ENCODE results near the gene TGFBR2.

DNA sequence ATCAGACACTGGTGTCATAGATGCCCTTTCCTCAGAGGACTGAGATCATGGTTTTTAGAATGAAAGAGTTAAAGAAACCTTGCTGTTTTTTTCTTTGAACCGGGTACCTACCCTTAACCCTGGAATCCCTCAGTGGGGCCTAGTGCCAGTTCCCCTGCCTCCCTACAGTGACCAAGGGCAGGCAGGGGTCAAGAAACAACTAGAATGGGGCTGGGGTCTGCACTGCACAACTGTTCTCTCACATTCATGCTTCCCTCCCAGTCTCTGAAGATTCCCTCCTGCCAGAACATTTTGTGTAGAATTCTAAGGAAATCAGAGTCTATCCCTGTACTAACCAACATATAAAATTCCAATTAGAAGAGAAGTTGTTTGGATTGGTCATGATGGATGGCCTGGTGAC is 47.9 kb downstream of the TGFBR2 start:
- no peak for TF ChIP-seq CTCF (conservative IDR thresholded peaks at IDR 0.05; ENCODE audit: low read depth in 2 of 2)
- TF ChIP-seq EZH2 (IDR thresholded peaks at IDR 0.05; ENCODE audit: low read depth, unreplicated experiment), result no peak
- no peak for TF ChIP-seq POLR2AphosphoS5 (IDR thresholded peaks at IDR 0.05; ENCODE audit: low read depth)
- no peak for TF ChIP-seq EZH2phosphoT487 (IDR thresholded peaks at IDR 0.05; ENCODE audit: unreplicated experiment)
- TF ChIP-seq ZNF114 (CRISPR knock-in tag; IDR thresholded peaks at IDR 0.05), result no peak
- TF ChIP-seq, protein P1, sequence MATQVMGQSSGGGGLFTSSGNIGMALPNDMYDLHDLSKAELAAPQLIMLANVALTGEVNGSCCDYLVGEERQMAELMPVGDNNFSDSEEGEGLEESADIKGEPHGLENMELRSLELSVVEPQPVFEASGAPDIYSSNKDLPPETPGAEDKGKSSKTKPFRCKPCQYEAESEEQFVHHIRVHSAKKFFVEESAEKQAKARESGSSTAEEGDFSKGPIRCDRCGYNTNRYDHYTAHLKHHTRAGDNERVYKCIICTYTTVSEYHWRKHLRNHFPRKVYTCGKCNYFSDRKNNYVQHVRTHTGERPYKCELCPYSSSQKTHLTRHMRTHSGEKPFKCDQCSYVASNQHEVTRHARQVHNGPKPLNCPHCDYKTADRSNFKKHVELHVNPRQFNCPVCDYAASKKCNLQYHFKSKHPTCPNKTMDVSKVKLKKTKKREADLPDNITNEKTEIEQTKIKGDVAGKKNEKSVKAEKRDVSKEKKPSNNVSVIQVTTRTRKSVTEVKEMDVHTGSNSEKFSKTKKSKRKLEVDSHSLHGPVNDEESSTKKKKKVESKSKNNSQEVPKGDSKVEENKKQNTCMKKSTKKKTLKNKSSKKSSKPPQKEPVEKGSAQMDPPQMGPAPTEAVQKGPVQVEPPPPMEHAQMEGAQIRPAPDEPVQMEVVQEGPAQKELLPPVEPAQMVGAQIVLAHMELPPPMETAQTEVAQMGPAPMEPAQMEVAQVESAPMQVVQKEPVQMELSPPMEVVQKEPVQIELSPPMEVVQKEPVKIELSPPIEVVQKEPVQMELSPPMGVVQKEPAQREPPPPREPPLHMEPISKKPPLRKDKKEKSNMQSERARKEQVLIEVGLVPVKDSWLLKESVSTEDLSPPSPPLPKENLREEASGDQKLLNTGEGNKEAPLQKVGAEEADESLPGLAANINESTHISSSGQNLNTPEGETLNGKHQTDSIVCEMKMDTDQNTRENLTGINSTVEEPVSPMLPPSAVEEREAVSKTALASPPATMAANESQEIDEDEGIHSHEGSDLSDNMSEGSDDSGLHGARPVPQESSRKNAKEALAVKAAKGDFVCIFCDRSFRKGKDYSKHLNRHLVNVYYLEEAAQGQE (IDR thresholded peaks at IDR 0.05; ENCODE audit: unreplicated experiment), result no peak
- no peak for TF ChIP-seq JUNB (IDR thresholded peaks at IDR 0.05; ENCODE audit: unreplicated experiment)
- no peak for TF ChIP-seq STAT1 (IDR thresholded peaks at IDR 0.05; ENCODE audit: unreplicated experiment)
- no peak for TF ChIP-seq CREB1 (CRISPR knock-in tag; IDR thresholded peaks at IDR 0.05; ENCODE audit: low read depth)
- TF ChIP-seq, protein P2, sequence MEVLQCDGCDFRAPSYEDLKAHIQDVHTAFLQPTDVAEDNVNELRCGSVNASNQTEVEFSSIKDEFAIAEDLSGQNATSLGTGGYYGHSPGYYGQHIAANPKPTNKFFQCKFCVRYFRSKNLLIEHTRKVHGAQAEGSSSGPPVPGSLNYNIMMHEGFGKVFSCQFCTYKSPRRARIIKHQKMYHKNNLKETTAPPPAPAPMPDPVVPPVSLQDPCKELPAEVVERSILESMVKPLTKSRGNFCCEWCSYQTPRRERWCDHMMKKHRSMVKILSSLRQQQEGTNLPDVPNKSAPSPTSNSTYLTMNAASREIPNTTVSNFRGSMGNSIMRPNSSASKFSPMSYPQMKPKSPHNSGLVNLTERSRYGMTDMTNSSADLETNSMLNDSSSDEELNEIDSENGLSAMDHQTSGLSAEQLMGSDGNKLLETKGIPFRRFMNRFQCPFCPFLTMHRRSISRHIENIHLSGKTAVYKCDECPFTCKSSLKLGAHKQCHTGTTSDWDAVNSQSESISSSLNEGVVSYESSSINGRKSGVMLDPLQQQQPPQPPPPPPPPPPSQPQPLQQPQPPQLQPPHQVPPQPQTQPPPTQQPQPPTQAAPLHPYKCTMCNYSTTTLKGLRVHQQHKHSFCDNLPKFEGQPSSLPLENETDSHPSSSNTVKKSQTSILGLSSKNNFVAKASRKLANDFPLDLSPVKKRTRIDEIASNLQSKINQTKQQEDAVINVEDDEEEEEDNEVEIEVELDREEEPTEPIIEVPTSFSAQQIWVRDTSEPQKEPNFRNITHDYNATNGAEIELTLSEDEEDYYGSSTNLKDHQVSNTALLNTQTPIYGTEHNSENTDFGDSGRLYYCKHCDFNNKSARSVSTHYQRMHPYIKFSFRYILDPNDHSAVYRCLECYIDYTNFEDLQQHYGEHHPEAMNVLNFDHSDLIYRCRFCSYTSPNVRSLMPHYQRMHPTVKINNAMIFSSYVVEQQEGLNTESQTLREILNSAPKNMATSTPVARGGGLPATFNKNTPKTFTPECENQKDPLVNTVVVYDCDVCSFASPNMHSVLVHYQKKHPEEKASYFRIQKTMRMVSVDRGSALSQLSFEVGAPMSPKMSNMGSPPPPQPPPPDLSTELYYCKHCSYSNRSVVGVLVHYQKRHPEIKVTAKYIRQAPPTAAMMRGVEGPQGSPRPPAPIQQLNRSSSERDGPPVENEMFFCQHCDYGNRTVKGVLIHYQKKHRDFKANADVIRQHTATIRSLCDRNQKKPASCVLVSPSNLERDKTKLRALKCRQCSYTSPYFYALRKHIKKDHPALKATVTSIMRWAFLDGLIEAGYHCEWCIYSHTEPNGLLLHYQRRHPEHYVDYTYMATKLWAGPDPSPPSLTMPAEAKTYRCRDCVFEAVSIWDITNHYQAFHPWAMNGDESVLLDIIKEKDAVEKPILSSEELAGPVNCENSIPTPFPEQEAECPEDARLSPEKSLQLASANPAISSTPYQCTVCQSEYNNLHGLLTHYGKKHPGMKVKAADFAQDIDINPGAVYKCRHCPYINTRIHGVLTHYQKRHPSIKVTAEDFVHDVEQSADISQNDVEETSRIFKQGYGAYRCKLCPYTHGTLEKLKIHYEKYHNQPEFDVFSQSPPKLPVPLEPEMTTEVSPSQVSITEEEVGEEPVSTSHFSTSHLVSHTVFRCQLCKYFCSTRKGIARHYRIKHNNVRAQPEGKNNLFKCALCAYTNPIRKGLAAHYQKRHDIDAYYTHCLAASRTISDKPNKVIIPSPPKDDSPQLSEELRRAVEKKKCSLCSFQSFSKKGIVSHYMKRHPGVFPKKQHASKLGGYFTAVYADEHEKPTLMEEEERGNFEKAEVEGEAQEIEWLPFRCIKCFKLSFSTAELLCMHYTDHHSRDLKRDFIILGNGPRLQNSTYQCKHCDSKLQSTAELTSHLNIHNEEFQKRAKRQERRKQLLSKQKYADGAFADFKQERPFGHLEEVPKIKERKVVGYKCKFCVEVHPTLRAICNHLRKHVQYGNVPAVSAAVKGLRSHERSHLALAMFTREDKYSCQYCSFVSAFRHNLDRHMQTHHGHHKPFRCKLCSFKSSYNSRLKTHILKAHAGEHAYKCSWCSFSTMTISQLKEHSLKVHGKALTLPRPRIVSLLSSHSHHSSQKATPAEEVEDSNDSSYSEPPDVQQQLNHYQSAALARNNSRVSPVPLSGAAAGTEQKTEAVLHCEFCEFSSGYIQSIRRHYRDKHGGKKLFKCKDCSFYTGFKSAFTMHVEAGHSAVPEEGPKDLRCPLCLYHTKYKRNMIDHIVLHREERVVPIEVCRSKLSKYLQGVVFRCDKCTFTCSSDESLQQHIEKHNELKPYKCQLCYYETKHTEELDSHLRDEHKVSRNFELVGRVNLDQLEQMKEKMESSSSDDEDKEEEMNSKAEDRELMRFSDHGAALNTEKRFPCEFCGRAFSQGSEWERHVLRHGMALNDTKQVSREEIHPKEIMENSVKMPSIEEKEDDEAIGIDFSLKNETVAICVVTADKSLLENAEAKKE (CRISPR knock-in tag; IDR thresholded peaks at IDR 0.05), result no peak
- no peak for TF ChIP-seq NANOG (IDR thresholded peaks at IDR 0.05; ENCODE audit: borderline replicate concordance)
- no peak for TF ChIP-seq ZNF331 (CRISPR knock-in tag; IDR thresholded peaks at IDR 0.05; ENCODE audit: low read depth)
- TF ChIP-seq, protein P3, sequence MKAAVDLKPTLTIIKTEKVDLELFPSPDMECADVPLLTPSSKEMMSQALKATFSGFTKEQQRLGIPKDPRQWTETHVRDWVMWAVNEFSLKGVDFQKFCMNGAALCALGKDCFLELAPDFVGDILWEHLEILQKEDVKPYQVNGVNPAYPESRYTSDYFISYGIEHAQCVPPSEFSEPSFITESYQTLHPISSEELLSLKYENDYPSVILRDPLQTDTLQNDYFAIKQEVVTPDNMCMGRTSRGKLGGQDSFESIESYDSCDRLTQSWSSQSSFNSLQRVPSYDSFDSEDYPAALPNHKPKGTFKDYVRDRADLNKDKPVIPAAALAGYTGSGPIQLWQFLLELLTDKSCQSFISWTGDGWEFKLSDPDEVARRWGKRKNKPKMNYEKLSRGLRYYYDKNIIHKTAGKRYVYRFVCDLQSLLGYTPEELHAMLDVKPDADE (IDR thresholded peaks at IDR 0.05), result no peak

Data from GM23338 (cell line).